ENCODE data around the gene TINAG.
"Not testable (repeated sequence)": the region's sequence is repeated elsewhere in the genome, so short reads cannot be mapped to it uniquely, and the experiment has no call there.

The TINAG gene

GRCh38 chr6:54307439-54307910, 766 bp upstream of the TINAG start:
- TF ChIP-seq CTCF (conservative IDR thresholded peaks at IDR 0.05; ENCODE audit: low read depth, low read length) = no peak
- H3K4me3 ChIP-seq (ENCODE audit: low read depth, low read length) = no peak overlapping the region
- no peak for DNase-seq (ENCODE audit: low read depth)

GRCh38 chr6:54308986-54309315, 710 bp downstream of the TINAG start:
- no peak for DNase-seq (ENCODE audit: low read depth)
- H3K4me3 ChIP-seq (ENCODE audit: low read depth, low read length) = no peak overlapping the region
- no peak for TF ChIP-seq CTCF (conservative IDR thresholded peaks at IDR 0.05; ENCODE audit: low read depth, low read length)

- no peak for TF ChIP-seq CTCF (conservative IDR thresholded peaks at IDR 0.05; ENCODE audit: low read depth, low read length)
- H3K4me3 ChIP-seq (ENCODE audit: low read depth, low read length) = no peak overlapping the region
- DNase-seq (ENCODE audit: low read depth) = no peak
Observed at GRCh38 chr6:54310377-54311152, 2.3 kb downstream of the TINAG start.

GRCh38 chr6:54315656-54316055, 7.4 kb downstream of the TINAG start:
- no peak for DNase-seq (ENCODE audit: low read depth)
- no peak overlapping the region for H3K4me3 ChIP-seq (ENCODE audit: low read depth, low read length)
- no peak for TF ChIP-seq CTCF (conservative IDR thresholded peaks at IDR 0.05; ENCODE audit: low read depth, low read length)

GRCh38 chr6:54320871-54321270, 12.6 kb downstream of the TINAG start:
- DNase-seq (ENCODE audit: low read depth) = no peak
- H3K4me3 ChIP-seq (ENCODE audit: low read depth, low read length) = no peak overlapping the region
- no peak for TF ChIP-seq CTCF (conservative IDR thresholded peaks at IDR 0.05; ENCODE audit: low read depth, low read length)

GRCh38 chr6:54327631-54328030, 19.4 kb downstream of the TINAG start:
- no peak for TF ChIP-seq CTCF (conservative IDR thresholded peaks at IDR 0.05; ENCODE audit: low read depth, low read length)
- DNase-seq (ENCODE audit: low read depth) = no peak
- no peak overlapping the region for H3K4me3 ChIP-seq (ENCODE audit: low read depth, low read length)

DNA sequence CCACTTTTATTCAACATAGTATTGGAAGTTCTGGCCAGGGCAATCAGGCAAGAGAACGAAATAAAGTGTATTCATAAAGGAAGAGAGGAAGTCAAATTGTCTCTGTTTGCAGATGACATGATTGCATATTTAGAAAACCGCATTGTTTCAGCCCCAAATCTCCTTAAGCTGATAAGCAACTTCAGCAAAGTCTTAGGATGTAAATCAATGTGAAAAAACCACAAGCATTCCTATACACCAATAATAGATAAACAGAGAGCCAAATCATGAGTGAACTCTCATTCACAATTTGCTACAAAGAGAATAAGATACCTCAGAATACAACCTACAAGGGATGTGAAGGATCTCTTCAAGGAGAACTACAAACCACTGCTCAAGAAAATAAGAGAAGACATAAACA, 23.3 kb downstream of the TINAG start:
- peak; percentile 18 for DNase-seq (ENCODE audit: low read depth)
- H3K4me3 ChIP-seq (ENCODE audit: low read depth, low read length) = not testable (repeated sequence)

Measured in choroid plexus epithelial cell (primary cell).